Measurements from ENCODE around the gene ETV3.

- TF ChIP-seq CTCF (conservative IDR thresholded peaks at IDR 0.05), result no peak
- no peak for TF ChIP-seq EZH2 (IDR thresholded peaks at IDR 0.05; ENCODE audit: low read depth)
Measured at GRCh38 chr1:157141212-157141855, 3.1 kb upstream of the ETV3 start.
